HG03108 (cell line): ENCODE measurements around the gene KRTAP5-2.
"Not testable (repeated sequence)": the region's sequence is repeated elsewhere in the genome, so short reads cannot be mapped to it uniquely, and the experiment has no call there.

ENCODE experiments used
- ATAC-seq: cut with Tn5 transposase; IDR thresholded peaks from one replicate; pipeline ENCODE4 v1.9.1; 2021; ENCODE audit warnings: moderate library complexity; ENCODE audit not compliant: unreplicated experiment

The KRTAP5-2 gene, protein sequence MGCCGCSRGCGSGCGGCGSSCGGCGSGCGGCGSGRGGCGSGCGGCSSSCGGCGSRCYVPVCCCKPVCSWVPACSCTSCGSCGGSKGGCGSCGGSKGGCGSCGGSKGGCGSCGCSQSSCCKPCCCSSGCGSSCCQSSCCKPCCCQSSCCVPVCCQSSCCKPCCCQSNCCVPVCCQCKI

DNA sequence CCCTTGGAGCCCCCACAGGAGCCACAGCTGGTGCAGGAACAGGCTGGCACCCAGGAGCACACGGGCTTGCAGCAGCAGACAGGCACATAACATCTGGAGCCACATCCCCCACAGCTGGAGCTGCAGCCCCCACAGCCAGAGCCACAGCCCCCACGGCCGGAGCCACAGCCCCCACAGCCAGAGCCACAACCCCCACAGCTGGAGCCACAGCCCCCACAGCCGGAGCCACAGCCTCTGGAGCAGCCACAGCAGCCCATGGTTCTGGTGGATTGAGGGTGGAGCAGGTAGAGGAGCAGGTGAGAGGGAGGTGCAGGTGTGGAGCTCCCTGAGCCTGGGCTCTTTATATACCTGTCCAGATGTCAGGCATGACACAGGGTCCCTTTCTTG is at the start of gene KRTAP5-2:
Gene KRTAP5-2, minus strand, starts transcription at position 301 of the 387 bp plus-strand sequence. Its CDS starts 44 bp downstream, at position 257.
- no peak for ATAC-seq

GRCh38 chr11:1646540-1646939 is 48.4 kb upstream of the KRTAP5-2 start:
- not testable (repeated sequence) for ATAC-seq

DNA sequence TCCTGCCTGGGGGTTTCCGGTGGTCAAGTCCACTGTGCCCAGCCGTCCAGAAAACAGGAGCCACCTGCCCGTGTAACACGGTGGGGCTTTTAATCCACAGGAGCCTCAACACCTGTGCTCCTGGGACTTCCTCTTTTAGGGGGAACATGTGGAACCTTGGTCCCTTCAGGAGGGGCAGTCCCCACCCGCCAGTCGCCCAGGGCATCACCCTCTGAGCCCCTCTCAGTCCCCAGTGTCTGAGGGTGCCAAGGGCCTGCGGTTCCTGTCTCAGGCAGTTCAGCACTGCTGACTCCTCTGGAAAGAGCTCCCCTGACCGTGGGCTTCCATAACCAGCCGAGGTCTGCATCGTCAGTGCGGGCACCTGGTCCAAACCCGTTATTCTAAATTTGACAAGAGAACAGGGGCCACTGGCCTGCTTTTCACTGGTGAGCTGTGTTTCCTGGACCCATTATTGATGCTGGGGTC is 47.3 kb upstream of the KRTAP5-2 start:
- no peak for ATAC-seq

- no peak for ATAC-seq
These were observed 46.7 kb upstream of the KRTAP5-2 start for GRCh38 chr11:1644601-1645356.

DNA sequence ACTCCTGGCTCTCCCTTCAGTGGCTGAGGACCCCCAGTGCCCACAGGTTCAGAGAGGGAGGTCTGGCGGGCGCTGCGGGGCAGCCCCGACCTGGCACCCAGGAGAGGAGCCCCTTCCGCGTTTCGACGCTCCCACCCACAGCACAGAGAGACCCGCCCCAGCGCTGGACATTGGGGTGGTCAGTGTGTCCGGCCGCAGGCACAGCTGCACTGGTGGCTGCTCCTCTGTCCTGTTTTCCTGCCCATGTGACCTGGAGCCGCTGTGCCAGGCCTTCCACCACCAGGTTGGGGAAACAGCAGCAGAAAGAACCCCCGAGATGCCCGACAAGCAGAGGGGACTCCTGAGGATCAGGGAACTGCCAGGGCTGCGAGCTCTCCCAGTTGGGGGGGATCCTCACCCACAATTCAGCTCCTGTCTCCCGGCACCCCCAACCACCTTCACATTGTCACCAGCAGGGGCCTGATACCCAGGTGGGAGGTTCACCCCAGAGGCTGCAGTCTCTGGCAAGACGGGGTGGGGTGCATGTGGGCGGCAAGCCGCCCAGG is 45.1 kb upstream of the KRTAP5-2 start:
- no peak for ATAC-seq

DNA sequence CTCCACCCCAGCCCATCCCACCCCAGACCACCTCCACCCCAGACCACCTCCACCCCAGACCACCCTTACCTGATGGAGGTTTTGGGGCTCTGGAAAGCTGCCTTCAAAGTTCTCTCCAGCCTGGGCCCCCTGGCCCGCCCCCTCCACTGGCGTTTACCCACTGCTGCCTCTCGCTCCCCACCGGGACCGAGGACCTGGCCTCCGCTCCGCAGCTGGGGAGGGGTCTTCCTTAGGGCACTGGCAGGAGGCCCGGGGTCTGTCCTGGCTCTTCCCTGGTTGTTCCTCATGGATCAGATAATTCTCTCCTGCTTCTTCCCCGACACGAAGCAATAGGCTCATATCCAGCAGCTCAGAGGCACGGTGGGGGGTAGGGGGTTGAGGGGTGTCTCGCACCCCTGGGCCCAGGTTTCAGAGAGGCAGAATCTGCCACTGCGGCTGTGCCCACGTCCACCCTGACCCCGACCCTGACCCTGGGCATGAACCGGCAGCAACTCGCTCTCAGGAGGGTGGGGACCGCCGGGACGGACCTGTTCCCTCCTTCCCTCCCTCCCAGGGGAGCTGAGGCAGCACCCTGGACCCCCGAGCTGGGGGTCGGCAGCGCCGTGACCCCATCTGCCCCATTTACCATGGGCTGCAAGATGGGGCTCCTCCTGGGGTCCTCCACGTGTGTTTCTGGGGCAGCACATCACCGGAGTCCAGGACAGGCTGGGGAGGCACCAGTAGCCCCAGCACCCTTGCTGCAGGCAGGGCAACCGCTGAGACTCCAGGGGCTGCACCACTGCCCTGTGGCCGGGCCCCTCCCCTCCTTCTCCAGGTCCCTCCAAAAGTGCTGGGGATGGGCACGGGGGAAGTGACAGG is 44.4 kb upstream of the KRTAP5-2 start:
- no peak for ATAC-seq

DNA sequence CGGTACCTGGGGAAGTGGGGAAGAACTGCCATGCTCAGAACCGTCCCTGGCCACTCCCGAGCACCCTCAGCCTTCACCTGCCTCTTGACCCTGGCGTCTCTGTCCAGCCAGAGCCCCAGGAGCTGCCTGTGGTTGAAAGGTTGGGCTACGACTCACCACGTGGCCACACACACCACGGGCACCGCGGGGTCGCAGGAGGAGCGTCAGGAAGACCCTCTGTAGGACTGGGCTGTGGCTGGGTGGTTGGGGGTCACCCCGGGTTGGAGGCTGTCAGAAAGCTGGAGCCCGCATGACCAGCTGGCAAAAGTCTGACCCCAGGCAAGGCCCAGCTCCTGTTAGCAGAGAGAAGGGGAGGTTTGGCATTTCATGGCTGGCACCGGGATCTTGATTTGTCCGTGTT is 43.0 kb upstream of the KRTAP5-2 start:
- no peak for ATAC-seq

- no peak for ATAC-seq
These were observed 42.2 kb upstream of the KRTAP5-2 start for GRCh38 chr11:1640076-1640946.

GRCh38 chr11:1639666-1640065 is 41.6 kb upstream of the KRTAP5-2 start:
- ATAC-seq = no peak

- ATAC-seq = no peak
These were observed 41.1 kb upstream of the KRTAP5-2 start for GRCh38 chr11:1639102-1639620.

- no peak for ATAC-seq
These were observed 40.2 kb upstream of the KRTAP5-2 start for GRCh38 chr11:1638344-1638743.

- no peak for ATAC-seq
These were observed 39.5 kb upstream of the KRTAP5-2 start for GRCh38 chr11:1637628-1638027.

GRCh38 chr11:1636291-1636950 is 38.3 kb upstream of the KRTAP5-2 start:
- ATAC-seq = no peak

DNA sequence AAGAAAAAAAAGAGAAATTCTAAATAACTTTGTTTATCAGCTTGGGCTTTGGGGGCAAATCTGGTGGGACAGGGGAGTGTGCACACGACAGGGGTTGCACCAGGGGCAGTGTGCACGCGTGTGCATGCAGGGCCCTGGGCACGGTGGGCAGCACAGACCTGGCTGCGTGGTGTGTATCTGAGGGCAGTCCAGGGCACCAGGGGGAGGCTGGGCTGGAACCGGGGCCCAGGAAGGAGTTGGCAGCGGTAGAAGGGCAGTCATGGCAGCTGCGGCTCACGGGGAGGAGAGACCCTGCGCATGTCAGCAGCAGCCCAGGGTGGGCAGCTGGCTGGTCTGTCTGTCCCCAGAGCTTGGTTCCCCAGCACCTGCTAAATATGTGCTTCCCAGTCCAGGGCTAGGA is 35.8 kb upstream of the KRTAP5-2 start:
- no peak for ATAC-seq

GRCh38 chr11:1632053-1632714 is 34.1 kb upstream of the KRTAP5-2 start:
- ATAC-seq = no peak

DNA sequence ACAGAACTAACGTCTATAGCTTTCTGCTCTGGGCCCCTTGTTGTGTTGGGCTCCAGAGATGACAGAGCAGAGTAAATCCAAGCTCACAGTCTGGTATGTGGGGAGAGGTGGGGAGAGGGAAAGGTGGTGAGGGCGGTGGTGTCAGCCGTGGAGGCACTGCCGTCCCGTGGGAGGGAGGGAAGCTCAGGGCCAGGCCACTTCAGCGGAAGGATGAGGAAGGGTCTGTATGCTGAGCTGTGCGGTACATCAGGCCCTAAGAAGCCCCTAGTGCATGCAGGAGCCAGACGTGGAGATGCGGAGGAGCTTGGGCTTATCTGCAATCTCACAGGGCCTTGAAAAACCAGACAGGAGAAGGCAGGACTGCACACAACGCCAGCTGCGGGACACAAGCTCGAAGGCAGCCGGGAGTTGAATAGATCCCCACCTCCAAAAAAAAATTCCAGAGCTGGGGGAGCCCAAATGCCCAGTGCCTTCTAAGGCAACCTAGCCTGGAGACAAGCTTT is 33.0 kb upstream of the KRTAP5-2 start:
- ATAC-seq = no peak

- ATAC-seq = no peak
These were observed 32.2 kb upstream of the KRTAP5-2 start for GRCh38 chr11:1630271-1630670.

- ATAC-seq = no peak
These were observed 31.5 kb upstream of the KRTAP5-2 start, which contains the start of gene KRTAP5-5 for GRCh38 chr11:1629326-1630185. Gene KRTAP5-5 (plus strand): TSS chr11:1629775. CDS start chr11:1629841, 66 bp downstream.
